ENCODE results near the gene RUSC1.

DNA sequence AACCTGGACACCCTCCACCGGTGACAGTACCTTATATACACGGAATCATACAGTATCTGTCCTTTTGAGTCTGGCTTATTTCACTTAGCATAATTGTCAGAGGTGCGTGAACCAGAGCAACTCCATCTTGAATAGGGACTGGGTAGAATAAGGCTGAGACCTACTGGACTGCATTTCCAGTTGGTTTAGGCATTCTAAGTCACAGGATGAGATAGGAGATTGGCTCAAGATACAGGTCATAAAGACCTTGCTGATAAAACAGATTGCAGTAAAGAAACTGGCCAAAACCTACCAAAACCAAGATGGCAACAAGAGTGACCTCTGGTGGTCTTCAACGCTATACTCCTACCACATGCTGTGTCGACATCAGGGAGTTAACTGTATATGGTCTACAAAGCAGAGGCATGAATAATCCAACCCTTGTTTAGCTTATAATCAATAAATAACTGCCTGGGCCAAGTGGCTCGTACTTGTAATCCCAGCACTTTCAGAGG is 13.4 kb upstream of the RUSC1 start:
- no peak for TF ChIP-seq POLR2AphosphoS5 (IDR thresholded peaks at IDR 0.05; ENCODE audit: low read depth, low read length)
- TF ChIP-seq POLR2A (IDR thresholded peaks at IDR 0.05; ENCODE audit: low read depth, low read length): no peak
- TF ChIP-seq TAF1 (IDR thresholded peaks at IDR 0.05; ENCODE audit: borderline replicate concordance, low read depth, low read length): no peak
